SHP77 (cell line): ENCODE measurements around the gene AAMDC.
"Not testable (repeated sequence)": the region's sequence is repeated elsewhere in the genome, so short reads cannot be mapped to it uniquely, and the experiment has no call there.

Source experiments
- DNase-seq, 2 experiments: peaks; one replicate each; lab custom pipeline; 2025; lab: John Stamatoyannopoulos, UW

The AAMDC gene

DNA sequence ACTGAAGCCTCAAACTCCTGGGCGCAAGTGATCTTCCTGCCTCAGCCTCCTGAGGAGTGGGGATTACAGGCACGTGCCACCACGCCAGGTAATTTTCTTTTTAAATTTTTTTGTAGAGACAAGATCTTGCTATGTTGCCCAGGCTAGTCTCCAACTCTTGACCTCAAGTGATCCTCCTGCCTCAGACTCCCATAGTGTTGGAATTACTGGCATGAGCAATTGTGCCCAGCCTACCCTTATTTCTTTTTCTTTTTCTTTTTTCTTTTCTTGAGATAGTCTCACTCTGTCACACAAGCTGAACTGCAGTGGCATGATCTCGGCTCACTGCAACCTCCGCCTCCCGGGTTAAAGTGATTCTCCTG lies 63.9 kb downstream of the AAMDC start:
- no peak for DNase-seq

DNA sequence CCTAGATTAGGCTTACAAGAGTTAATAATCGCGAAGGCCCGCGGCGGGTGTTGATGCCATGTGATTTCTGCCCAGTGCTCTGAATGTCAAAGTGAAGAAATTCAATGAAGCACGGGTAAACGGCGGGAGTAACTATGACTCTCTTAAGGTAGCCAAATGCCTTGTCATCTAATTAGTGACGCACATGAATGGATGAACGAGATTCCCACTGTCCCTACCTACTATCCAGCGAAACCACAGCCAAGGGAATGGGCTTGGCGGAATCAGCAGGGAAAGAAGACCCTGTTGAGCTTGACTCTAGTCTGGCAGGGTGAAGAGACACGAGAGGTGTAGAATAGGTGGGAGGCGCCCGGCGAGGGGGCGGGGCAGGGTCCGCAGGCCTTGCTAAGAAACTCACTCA lies 65.5 kb downstream of the AAMDC start:
- no peak for DNase-seq

DNA sequence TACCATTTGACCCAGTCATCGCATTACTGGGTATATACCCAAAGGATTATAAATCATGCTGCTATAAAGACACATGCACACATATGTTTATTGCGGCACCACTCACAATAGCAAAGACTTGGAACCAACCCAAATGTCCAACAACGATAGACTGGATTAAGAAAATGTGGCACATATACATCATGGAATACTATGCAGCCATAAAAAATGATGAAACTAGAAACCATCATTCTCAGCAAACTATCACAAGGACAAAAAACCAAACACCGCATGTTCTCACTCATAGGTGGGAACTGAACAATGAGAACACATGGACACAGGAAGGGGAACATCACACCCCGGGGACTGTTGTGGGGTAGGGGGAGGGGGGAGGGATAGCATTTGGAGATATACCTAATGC lies 68.1 kb downstream of the AAMDC start:
- DNase-seq, result not testable (repeated sequence)

DNA sequence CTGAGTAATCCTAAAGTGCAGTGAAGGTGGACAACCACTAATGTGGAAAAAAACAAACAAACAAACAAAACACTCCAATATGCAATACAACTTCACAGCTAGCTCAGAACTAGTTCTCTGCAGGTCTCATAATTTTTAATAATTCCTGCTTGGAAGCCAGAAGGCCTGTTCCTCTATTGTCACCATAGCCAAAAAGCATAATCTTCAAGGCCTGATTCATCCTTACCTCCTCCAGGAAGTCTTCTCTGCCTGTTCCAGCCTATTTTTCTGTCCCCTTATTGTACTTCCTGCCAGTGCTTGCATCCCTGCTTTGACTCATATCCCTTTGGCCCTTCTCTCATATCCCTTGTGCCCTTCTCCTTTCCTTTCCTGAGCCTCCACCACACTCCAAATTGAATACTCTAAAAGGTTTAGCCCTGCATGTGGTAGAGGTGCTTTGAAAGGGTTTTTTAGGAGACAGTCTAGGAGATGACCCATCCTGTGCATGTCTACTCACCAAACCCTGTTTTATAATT lies 69.2 kb downstream of the AAMDC start:
- DNase-seq, result not testable (repeated sequence)

DNA sequence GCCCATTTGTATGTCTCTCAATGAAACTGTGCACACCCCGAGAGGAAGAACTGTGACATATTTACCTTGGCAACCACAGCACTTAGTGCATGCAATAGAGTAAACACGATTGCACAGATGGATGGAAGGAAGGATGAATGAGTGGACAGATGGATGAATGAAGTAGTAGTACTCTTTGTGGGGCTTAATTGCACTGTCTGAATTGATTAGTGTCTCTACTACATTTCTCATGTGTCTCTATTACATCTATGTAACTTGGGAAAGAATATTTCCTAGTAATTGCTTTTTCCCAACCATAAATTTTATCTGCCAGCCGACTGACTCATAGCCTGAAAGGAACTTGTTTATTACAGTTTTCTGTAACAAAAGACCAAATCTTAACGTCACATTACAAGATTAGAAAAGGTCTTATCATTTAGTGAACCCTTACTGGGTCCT lies 69.7 kb downstream of the AAMDC start:
- peak; percentile 32 to 37 for DNase-seq

DNA sequence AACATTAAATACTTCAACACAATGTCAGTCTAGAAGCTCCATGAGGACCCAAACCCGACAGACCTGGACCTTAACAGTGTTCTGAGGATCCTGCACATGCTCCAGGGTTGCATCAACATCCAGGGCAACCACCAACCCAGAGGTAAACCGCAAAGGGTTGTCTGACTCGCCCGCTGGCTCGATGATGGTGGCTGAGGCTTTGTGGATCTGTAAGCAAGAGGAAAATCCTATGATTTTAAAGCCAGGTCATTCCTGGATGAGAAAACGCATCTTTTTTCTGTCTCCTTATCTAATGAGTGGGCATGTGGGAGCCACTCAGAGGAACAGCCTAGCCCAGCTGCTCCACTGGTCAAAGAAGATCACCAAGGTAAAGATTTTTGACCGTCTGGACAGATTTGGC lies 70.3 kb downstream of the AAMDC start:
- not testable (repeated sequence) for DNase-seq

DNA sequence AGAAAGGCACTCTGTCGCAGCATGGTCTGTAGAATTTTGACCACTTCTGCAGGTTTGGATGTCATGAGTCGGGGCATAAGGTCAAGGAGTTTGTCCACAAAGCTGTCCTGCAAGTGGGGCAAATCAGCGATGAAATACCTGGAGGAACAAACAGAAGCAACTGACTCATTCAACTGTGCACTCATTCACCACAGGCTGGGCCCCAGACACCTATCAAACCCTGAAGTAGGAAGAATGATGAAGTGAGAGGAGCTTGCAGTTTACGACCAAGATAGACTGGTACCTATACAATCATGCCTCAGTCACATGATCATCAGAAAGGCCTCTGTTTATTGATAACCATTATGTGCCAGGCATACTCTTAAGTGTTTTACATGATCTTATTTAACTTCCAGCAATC lies 70.8 kb downstream of the AAMDC start:
- DNase-seq, result not testable (repeated sequence)

DNA sequence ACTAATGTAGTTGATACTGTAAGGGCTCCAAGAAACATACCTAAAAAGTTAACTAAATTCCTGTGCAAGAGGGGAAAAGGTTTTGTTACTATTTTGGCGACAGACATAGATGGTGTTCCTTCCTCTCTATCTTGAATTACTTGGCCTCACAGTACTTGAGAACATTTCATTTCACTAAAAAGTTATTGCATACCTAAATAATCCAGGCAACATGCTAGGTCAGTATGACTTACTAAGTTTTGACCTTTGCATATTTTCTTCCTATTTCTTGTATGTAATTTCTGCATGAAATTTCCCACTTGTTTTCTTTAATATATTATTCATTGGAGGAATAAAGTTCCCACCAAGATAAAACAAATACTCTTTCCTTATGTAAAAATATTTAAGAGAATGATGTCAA lies 74.0 kb downstream of the AAMDC start:
- DNase-seq, result not testable (repeated sequence)

DNA sequence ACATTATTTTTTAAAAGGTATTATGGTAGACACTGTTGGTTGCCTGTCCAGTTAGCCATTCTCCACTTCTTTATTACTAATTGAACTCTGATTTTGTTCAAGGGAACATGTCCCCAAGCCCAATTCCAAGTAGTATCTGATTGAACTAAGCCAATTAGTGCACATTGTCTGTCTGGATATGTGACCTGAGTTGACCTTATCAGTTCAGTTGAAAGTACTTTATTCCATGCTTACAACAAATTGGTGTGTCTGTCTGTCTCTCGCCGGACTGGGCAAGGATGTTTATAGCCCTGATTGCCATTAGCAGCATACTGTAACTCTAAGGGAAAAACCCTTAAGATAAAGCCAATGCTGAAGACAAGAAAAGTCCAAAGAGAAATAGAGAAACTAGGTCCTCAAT lies 87.9 kb downstream of the AAMDC start:
- no peak for DNase-seq

DNA sequence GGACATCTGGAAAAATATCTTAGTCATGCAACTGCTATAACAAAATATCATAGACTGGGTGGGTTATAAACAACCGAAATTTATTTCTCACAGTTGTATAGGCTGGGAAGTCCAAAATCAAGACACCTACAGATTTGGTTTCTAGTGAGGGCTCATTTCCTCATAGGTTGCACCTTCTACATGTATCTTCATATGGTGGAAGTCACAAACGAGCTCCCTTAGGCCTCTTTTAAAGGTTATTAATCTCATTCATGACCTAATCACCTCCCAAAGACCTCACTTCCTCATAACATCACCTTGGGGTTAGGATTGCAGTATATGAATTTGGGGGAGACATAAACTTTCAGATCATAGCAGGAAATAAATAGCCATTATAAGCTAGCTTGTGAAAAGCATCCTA lies 88.3 kb downstream of the AAMDC start:
- DNase-seq, result no peak

DNA sequence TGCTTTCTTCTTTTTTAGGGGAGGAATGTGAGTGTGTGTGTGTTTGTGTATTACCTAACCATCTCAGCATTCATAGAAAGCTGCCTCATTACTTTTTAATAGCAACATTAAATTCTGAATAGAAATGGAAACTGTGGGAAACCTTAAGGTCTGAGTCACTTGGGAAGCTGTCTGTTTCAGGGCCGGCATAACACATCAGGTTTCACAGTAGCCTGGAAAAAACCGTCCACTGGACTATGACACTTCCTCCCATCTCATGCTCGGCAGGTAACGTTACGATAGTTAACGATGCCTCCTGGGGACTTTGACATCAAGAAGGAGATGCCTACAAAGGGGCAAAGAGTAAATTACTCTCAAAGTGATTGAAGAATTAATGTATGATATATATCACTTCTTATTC lies 89.9 kb downstream of the AAMDC start:
- not testable (repeated sequence) for DNase-seq

DNA sequence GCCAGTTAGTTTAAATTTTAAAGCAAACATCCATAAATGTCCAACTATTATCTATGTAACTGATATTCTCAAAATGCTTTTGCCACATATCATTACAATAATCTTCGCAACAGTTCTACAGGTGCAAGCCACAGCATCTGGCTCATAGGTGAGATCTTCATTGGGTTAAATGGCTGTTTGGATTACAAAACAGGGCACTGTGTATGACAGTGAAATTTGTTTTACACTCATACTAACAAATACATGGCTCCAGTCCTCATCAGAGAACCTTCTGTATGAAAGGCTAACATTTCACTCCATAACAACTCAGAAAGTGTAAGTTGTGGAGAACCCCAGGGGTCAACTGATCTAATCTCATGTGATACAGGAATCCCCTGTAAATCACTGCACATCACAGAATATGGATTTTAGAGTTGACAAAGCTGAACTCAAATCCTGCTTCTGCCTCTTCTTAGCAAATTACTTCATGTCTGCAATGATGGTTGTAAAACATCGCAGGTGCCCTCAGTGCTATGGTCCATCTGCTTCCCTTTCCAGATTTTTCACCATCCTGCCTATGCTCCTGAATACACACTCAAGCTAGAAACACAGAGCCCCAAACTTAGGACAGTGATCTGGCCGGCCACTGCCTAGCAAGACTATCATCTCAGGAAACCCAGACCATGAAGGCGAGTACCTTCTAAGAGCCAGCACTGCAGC lies 92.8 kb downstream of the AAMDC start:
- DNase-seq, result peak; percentile 54 to 56

DNA sequence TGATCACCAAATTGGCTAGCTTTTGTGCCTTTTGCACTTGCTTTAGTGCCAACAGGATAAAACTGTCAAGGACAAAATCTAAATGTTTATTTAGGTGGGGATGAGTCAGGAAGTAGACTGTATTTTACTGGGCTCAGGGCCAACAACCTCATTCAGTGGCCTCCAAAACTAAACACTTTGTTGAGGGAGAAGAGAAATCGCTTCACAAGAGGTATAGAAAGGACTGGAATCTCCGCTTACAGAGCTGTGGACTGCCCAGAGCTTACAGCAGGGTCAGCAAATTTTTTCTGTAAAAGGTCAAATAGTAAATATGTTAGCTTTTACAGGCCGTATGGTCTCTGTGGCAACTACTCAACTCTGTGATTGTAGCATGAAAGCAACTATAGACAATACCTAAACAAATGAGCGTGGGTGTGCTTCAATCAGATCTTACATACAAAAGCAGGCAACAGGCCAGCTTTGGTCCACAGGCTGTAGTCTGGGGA lies 93.4 kb downstream of the AAMDC start:
- DNase-seq, result peak; percentile 84 to 92

DNA sequence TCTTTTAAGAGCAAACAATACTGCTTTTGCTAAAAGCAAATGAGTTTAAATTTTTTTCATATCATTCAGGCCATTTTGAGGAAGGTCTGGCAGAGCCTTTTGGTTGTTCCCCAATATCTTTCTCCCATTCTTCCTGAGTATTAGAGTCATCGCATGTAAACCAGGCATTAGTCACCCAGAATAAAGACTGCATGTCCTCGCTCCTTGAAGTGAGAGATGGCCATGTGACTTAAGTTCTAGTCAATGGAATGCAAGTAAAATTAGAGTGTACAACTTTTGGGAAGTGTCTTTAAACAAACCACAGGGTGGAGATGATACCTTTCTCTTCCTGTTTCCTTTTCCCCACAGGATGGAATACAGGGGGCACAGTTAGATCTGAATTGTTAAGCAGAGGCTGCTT lies 96.8 kb downstream of the AAMDC start:
- DNase-seq, result not testable (repeated sequence)
